LNCaP clone FGC (cell line): Measurements from ENCODE around the gene EXOC2.

Experiments
- DNase-seq: peaks from one replicate; pipeline ENCODE4 v3.0.0-alpha.2; 2011; ENCODE audit warnings: low read depth
- H3K4me3 ChIP-seq: 2 replicates; pipeline ENCODE4 v1.5.1; 2011; ENCODE audit warnings: mild to moderate bottlenecking, low read depth, low read length, control low read depth
- CTCF ChIP-seq: IDR thresholded peaks from 2 replicates; pipeline ENCODE4 v1.5.1; 2012; ENCODE audit warnings: mild to moderate bottlenecking; ENCODE audit not compliant: control insufficient read depth, insufficient read depth; ENCODE audit errors: extremely low read depth

The EXOC2 gene

GRCh38 chr6:516213-516612, 176.7 kb downstream of the EXOC2 start:
- DNase-seq = no peak
- TF ChIP-seq CTCF = no peak

GRCh38 chr6:515267-515666, 177.7 kb downstream of the EXOC2 start:
- DNase-seq = no peak
- TF ChIP-seq CTCF = no peak
- no peak overlapping the region for H3K4me3 ChIP-seq

More at GRCh38 chr6:516213-516612, 176.7 kb downstream of the EXOC2 start:
- H3K4me3 ChIP-seq = no peak overlapping the region

- no peak for DNase-seq
- no peak overlapping the region for H3K4me3 ChIP-seq
- TF ChIP-seq CTCF = no peak
These were observed 178.5 kb downstream of the EXOC2 start for GRCh38 chr6:514396-514978.

GRCh38 chr6:513961-514360, 179.0 kb downstream of the EXOC2 start:
- TF ChIP-seq CTCF = no peak
- no peak for DNase-seq
- H3K4me3 ChIP-seq = no peak overlapping the region

- TF ChIP-seq CTCF = no peak
- no peak overlapping the region for H3K4me3 ChIP-seq
- no peak for DNase-seq
These were observed 179.9 kb downstream of the EXOC2 start for GRCh38 chr6:513058-513457.

GRCh38 chr6:511488-512137, 181.3 kb downstream of the EXOC2 start:
- no peak for DNase-seq
- H3K4me3 ChIP-seq = no peak overlapping the region
- TF ChIP-seq CTCF = no peak

GRCh38 chr6:509676-510075, 183.3 kb downstream of the EXOC2 start:
- H3K4me3 ChIP-seq = no peak overlapping the region
- DNase-seq = no peak
- TF ChIP-seq CTCF = no peak
